T-helper 2 cell (primary cell): ENCODE results near the gene CCNL2.
"Not testable (repeated sequence)": the region's sequence is repeated elsewhere in the genome, so short reads cannot be mapped to it uniquely, and the experiment has no call there.

Experiments used
- DNase-seq, 5 experiments: peaks; one replicate each; pipeline versions ENCODE4 v3.0.0 to v3.0.0-alpha.2; 2012 to 2022

The CCNL2 gene

GRCh38 chr1:1397839-1398523 is 1.2 kb downstream of the CCNL2 start:
- peak in 1 of 5 experiments; percentile 36 for DNase-seq

DNA sequence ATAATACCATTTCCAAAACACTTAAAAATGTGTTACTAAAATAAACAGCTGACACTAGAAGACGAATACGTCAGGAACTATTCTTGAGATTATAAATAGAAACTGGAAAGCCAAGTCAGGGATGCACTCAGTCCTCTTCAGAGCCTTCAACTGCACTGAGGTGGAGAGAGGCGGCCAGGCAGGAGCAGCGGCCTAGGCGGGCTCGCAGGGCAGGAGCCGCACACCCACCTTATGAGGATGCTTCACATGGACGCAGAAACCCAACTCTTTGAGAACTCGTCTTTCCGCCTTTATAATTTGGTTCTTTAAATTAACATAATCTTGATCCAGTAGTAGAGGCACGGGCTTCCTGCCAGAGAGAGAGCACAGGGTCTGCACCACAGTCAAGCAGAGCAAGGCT is 4.0 kb downstream of the CCNL2 start:
- DNase-seq = no peak

DNA sequence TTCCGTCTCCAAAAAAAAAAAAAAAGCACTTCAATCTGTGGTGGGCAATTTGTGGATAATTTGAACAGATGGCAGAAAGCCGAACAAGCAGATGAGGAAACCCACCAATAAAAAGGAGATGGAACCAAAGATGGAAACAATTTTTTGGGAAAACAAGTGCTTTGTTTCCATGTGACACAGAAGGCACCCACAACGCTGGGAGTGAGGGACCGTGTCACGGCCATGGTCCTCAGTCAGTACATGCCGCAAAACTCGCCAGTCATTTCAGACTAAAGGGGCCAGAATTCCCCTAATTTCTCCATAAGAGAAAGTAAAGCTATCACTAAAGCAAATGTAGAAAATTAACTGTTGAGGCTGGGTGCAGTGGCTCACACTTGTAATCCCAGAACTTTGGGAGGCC is 5.0 kb downstream of the CCNL2 start:
- DNase-seq = no peak

- no peak for DNase-seq
These were observed 5.7 kb downstream of the CCNL2 start for GRCh38 chr1:1393428-1393827.

DNA sequence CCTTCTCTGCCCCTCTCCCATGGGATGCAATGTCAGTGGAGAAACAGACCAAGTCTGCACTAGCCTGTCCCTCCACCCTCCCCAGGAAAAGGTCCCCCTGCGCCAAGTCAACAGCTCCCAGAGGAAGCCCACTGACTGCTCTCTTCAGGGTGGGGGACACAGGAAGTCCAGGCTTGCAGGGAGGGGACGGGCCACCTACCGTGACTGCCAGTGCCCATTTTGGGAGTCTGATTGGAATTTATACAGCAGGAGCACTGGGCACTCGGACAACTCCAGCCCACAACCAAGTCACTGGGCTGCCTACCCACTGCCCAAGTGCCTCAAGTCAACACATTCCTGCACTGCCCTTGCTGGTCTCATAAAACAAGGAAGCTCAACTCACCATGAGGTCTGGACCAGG is 6.1 kb downstream of the CCNL2 start:
- no peak for DNase-seq

- no peak for DNase-seq
These were observed 7.9 kb downstream of the CCNL2 start for GRCh38 chr1:1391225-1391624.

- no peak for DNase-seq
These were observed 8.5 kb downstream of the CCNL2 start for GRCh38 chr1:1390675-1391074.

GRCh38 chr1:1388078-1388472 is 11.1 kb downstream of the CCNL2 start:
- DNase-seq = peak in 1 of 5 experiments; percentile 32

- DNase-seq = no peak
These were observed 11.7 kb downstream of the CCNL2 start for GRCh38 chr1:1387098-1388077.

- DNase-seq = no peak
These were observed 13.2 kb downstream of the CCNL2 start for GRCh38 chr1:1385931-1386330.

GRCh38 chr1:1385339-1385738 is 13.8 kb downstream of the CCNL2 start:
- DNase-seq = not testable (repeated sequence)

GRCh38 chr1:1381294-1381693 is 17.8 kb downstream of the CCNL2 start:
- no peak for DNase-seq

- DNase-seq = no peak
These were observed 18.3 kb downstream of the CCNL2 start for GRCh38 chr1:1380860-1381259.

DNA sequence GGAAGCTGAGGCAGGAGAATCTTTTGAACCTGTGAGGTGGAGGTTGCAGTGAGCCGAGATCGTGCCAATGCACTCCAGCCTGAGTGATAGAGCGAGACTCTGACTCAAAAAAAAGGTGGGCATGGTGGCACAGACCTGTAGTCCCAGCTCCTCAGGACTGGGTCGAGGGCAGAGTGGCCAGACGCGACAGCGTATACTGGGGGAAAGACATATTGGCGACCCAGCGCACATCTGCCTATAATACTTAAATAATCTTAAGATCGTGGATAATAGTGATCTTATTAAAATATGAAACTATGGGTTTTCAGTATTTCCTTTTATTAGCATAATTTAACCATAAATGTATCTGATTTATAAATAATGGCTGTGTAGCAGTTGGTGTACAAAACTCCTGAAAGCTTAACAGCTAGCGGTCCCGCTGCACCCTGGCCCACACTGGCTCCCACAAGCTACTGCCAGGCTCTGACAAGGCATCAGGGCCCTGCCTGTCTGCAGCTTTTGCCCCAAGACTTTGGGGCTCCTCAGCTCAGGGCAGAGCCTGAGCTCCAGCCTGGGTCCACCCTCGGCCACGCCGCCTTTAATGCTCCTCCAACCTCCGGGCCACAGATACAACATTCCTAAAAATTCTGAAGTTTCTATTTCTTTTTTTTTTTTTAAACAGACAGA is 21.5 kb downstream of the CCNL2 start:
- DNase-seq = no peak

- DNase-seq = no peak
These were observed 22.4 kb downstream of the CCNL2 start for GRCh38 chr1:1376551-1377226.

GRCh38 chr1:1374929-1375662 is 24.0 kb downstream of the CCNL2 start, which contains the start of gene AURKAIP1:
Gene AURKAIP1, minus strand, starts transcription at chr1:1375207. Its CDS starts 451 bp downstream, at chr1:1374756.
- peak; percentile 80 to 100 (median 92) for DNase-seq

DNA sequence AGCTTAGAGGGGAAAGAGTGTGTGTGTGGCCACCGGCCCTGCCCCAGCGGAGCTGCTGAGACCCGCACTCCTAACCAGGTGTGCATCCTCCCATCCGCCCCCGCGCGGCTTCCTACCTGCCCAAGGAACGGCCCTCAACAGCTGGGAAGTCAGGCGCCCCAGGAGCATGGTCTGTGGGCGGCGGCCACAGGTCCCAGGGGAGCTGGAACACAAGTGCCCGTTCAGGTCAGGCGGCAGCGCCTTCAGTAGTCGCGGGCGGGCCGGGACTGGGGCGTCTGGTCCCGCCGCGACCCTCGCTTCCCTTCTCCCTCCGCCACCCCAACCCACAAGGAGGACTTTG is 24.6 kb downstream of the CCNL2 start:
- no peak for DNase-seq

GRCh38 chr1:1373815-1374588 is 25.1 kb downstream of the CCNL2 start:
- no peak for DNase-seq

- no peak for DNase-seq
These were observed 25.9 kb downstream of the CCNL2 start for GRCh38 chr1:1373051-1373814.
